ENCODE measurements around the gene TRAF2.

DNA sequence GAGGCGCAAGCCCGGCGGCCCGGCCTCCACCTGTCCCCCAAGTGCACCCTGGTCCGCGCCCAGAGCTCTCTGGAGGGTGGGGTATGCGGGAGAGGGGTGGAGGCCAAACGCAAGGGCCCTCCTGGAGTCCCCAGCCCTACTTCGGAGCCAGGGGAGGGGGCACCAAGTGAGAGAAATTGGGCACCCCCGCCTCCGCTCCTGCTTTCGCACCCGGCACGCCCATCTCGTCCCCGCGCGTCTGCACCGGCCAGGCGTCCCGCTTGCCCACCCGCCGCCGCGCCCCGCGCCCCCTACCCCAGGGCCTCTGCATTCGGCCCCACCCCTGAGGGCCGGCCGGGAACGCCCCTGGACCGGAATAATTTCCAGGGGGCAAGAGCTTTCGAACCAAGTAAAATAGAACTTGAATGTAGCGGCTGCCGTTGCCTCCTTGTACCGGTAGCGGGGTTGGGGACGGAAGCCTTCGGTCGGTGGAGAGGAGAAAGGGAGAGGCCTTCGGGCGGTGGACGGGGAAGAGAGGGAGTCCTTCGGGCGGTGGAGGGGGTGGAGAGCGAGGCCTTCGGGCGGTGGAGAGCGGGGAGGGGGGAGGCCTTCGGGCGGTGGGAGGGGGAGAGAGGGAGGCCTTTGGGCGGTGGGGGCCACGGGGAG, 37.8 kb upstream of the TRAF2 start:
- TF ChIP-seq CSDC2 (CRISPR knock-in tag; IDR thresholded peaks at IDR 0.05) (no peak), OSR1 (CRISPR knock-in tag; IDR thresholded peaks at IDR 0.05) (no peak), PATZ1 (CRISPR knock-in tag; IDR thresholded peaks at IDR 0.05; ENCODE audit: borderline replicate concordance) (no peak), ZNF565 (CRISPR knock-in tag; conservative IDR thresholded peaks at IDR 0.05; ENCODE audit: low read depth) (no peak), ZFP30 (CRISPR knock-in tag; IDR thresholded peaks at IDR 0.05) (no peak), POU6F1 (CRISPR knock-in tag; IDR thresholded peaks at IDR 0.05; ENCODE audit: borderline replicate concordance, low read depth) (no peak), GLIS3 (CRISPR knock-in tag; IDR thresholded peaks at IDR 0.05) (no peak), RARB (CRISPR knock-in tag; IDR thresholded peaks at IDR 0.05) (no peak), PPARA (CRISPR knock-in tag; IDR thresholded peaks at IDR 0.05; ENCODE audit: borderline replicate concordance) (no peak), ZNF70 (CRISPR knock-in tag; IDR thresholded peaks at IDR 0.05) (no peak), ZFP3 (CRISPR knock-in tag; IDR thresholded peaks at IDR 0.05) (no peak)
- TF ChIP-seq, protein P1, sequence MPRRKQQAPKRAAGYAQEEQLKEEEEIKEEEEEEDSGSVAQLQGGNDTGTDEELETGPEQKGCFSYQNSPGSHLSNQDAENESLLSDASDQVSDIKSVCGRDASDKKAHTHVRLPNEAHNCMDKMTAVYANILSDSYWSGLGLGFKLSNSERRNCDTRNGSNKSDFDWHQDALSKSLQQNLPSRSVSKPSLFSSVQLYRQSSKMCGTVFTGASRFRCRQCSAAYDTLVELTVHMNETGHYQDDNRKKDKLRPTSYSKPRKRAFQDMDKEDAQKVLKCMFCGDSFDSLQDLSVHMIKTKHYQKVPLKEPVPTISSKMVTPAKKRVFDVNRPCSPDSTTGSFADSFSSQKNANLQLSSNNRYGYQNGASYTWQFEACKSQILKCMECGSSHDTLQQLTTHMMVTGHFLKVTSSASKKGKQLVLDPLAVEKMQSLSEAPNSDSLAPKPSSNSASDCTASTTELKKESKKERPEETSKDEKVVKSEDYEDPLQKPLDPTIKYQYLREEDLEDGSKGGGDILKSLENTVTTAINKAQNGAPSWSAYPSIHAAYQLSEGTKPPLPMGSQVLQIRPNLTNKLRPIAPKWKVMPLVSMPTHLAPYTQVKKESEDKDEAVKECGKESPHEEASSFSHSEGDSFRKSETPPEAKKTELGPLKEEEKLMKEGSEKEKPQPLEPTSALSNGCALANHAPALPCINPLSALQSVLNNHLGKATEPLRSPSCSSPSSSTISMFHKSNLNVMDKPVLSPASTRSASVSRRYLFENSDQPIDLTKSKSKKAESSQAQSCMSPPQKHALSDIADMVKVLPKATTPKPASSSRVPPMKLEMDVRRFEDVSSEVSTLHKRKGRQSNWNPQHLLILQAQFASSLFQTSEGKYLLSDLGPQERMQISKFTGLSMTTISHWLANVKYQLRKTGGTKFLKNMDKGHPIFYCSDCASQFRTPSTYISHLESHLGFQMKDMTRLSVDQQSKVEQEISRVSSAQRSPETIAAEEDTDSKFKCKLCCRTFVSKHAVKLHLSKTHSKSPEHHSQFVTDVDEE (CRISPR knock-in tag; IDR thresholded peaks at IDR 0.05) = no peak
